ENCODE results near the gene PRAME. TPM values are rescaled to one million over a fixed set of nuclear protein-coding genes. Genes with fewer than 3 reads are reported as not detected.
"Not testable (repeated sequence)": the region's sequence is repeated elsewhere in the genome, so short reads cannot be mapped to it uniquely, and the experiment has no call there.

The PRAME gene
- total RNA-seq, 1 donor, result under 0.01 TPM

DNA sequence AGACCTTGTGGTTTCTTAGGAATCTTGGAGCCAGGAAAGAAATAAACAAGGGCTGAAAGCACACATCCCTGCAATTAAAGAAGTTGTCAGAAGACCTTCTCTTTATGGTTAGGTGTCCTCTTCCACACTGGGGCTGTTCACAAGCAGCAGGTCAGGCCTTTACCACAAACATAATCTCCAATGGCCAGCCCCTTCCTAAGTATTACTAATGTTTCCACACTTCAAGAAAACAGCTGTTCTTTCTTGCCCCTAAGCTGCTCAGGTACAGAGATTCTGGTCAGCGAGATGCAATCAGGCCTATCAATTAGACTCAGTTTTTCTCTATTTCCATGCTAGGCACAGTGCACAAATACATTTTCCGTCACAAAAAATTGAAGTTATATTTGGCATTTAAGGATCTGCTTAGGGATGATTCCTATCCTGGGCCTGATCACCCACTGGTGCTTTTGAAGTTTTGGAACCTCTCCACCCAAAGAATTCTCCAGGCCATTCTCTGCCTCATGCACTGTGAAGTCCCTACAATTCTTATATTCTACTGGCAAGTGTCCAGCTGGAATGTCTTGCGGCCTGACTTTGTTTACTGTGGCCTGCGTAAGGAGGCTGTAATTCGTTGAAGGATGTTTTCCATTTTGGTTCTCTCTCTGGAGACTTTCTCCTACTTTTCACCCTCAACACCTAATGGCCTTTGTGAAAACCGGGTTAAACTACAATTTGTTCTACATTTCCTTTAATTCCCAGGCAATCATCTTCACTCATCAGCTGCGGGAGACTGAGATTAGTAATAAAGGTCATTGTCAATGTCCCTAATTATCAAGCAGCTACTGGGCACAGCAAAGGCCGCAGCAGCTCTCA is 5.1 kb downstream of the PRAME start:
- no peak for DNase-seq (ENCODE audit: low read depth in 2 of 3, low spot score in 2 of 3)

DNA sequence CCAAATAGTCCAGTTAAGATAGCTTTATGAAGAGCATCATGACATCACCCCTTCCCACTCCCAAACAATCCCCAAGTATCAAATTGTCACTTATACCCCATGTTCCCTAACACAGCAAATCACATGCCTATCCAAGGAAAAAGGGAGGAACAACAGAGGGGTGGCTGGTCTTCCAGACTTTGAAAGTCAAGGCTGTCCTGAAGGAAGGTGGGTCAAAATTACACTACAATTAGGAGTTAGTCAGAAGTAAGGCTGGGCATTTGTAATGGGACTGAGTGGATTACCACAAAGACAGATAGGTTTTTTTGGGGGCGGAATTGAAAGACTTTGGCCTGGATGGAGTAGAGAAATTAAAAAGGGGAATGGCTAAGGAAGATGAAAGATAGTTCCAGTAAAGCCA is 5.9 kb downstream of the PRAME start:
- DNase-seq (ENCODE audit: low read depth in 2 of 3, low spot score in 2 of 3), result no peak

DNA sequence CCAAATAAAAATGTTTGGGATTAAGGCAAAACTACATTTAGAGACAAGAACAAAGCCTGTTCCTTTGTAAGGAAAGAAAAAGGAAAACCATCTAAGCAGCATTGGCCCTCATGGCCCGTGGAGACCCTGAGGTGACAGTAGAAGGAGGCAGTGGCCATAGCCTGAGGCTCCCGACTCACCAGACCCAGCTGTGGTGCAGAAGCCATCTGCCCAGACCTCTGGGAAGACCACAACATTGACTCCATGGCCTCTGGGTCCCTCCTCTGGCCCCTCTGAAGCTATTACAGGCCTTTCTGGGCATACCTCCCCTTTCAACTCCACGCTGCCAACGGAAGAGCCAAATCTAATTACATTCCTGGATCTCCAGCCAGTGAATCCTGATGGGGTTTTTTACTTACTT is 6.4 kb downstream of the PRAME start:
- DNase-seq (ENCODE audit: low read depth in 2 of 3, low spot score in 2 of 3), result peak in 2 of 3 donors; percentile 41 to 62

DNA sequence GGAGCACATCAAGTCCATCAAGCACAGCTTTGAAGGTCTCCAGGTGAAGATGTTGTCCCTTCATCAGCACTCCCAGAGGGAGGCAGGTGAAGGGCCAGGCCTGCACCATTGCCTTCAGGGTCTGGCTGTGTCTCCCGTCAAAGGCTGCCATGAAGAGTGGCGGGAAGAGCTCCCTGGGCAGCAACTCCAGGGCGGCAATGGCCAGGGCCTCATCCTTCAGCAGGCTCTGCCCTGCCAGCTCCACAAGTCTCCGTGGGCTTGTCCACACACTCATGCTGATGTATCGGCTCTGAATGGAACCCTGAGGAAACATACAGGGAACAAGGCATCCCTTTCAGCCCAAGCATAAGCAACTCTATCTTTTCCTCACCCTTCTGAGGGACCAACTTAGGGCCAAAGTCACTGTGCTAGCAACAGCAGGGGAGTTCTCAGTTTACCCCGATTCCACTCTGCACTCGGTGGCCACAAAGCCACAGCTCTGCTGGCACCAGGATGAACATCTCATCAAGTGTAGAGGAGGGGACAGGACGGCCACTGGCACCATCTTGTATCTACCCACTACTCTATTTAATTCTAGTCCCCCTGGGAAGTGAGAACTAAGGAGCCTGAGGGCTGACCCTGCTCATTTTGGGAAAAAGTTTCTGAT is 8.2 kb downstream of the PRAME start:
- DNase-seq (ENCODE audit: low read depth in 2 of 3, low spot score in 2 of 3), result no peak

DNA sequence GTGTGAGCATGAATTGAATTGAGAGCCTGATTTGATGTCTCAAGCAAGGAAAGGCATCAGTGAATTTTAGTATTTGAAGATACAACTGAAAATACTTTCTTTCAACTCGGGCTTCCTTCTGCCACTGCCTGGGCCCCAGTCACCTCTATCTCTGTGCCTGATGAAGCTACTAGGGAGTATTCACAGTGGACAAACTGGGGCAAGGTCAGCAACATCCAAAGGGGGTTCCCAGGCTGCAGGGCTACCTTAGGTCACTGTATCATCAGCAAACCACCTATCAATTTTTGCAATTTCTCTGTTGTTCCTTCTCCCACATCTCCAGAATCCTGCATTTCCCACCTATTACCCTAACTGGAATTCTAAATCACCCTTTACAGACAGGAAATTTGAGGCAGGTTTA is 10.2 kb downstream of the PRAME start:
- DNase-seq (ENCODE audit: low read depth in 2 of 3, low spot score in 2 of 3), result no peak

DNA sequence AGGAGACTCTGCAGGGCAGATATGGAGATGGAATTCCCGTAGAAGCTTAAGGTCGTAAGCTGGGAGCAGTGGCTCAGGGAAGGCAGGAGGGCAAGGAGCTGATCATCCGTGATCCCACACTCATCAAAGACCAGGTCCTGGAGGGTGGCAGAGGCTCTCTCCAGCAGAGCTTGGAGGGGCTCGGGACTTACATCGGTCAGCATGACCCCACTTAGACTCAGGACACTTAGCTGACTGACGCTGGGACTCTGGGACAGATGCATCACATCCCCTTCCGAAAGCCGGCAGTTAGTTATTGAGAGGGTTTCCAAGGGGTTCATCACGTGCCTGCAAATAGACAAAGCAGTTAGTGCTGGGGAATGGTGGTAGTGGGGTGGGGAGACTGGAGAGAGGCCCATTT is 10.7 kb downstream of the PRAME start:
- DNase-seq (ENCODE audit: low read depth in 2 of 3, low spot score in 2 of 3), result no peak

DNA sequence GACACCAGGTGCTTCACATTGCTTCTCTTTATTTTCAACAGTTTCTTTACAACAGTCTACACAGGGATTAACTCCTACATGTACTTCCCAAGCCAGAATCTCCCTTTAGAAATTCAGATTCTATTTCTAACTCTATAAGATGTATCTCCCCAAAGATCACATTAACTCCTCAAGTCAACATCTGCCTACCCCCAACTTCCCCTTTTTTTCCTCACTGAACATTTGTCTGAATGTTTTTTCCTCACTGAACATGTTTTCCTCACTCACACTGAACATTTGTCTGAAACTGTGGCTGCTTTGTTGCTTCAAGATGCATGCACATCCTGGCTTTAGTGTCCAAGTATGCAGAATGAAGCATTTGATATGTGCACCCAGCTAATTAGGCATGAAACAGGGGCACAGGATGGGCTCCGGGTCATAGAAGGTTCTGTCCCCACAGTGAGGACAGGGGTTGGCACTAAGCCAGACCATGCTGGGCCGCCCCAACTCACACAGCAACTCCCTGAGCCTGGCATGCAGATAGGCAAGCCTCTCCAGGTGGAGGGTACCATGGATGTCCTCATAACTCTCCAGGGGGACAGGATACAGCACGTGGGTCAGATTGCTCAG is 11.3 kb downstream of the PRAME start:
- peak in 1 of 3 donors; percentile 61 for DNase-seq (ENCODE audit: low read depth in 2 of 3, low spot score in 2 of 3)

DNA sequence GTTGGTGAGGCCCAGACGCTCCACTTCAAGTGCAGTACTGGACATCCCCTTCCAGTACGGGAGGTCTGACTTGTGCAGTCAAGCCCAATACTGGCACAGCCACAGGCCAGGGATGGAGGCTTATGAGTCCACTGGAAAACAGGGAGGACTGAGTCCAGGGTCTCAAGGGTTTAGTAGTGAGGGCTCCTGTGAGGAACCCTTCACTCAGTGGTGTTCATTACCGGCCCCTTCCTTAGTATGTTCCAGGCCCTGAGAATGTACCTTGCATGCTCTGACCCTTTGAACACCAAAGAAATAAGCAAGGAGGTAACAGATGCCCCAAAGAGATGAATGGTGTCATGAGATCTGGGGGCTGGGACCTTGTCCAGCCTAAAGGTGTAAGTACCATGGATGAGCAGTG is 11.8 kb downstream of the PRAME start:
- no peak for DNase-seq (ENCODE audit: low read depth in 2 of 3, low spot score in 2 of 3)

DNA sequence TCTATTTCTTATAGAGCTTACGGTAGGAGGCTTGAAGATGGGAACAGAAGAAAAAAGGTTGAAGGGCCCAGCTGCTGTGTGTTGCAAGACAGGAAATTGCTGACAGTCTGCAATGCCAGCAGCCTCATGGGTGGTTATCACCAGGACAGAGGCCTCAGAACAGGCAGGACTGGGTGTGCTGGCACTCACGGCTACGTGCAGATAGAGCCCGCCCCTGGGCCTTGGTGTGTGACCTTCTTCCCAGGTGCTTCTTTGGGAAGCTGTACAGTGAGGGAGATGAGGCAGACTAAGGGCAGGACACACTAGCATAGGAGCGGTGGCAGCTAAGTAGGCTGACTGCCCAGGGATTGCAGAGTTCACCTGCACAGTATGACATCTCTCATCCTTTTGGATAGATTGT is 12.6 kb downstream of the PRAME start:
- peak in 1 of 3 donors; percentile 60 for DNase-seq (ENCODE audit: low read depth in 2 of 3, low spot score in 2 of 3)

DNA sequence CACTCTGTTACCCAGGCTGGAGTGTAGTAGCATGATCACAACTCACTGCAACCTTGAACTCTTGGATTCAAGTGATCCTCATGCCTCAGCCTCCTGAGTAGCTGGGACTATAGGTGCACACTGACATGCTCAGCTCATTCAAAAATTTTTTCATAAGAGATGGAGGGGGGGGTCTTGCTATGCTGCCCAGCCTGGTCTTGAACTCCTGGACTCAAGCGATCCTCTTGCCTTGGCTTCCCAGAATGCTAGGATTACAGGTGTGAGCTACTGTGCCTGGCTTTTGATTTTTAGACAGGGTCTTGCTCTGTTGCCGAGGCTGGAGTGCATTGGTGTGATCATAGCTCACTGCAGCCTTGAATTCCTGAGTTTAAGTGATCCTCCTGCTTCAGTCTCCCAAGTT is 14.0 kb downstream of the PRAME start:
- DNase-seq (ENCODE audit: low read depth in 2 of 3, low spot score in 2 of 3), result no peak

DNA sequence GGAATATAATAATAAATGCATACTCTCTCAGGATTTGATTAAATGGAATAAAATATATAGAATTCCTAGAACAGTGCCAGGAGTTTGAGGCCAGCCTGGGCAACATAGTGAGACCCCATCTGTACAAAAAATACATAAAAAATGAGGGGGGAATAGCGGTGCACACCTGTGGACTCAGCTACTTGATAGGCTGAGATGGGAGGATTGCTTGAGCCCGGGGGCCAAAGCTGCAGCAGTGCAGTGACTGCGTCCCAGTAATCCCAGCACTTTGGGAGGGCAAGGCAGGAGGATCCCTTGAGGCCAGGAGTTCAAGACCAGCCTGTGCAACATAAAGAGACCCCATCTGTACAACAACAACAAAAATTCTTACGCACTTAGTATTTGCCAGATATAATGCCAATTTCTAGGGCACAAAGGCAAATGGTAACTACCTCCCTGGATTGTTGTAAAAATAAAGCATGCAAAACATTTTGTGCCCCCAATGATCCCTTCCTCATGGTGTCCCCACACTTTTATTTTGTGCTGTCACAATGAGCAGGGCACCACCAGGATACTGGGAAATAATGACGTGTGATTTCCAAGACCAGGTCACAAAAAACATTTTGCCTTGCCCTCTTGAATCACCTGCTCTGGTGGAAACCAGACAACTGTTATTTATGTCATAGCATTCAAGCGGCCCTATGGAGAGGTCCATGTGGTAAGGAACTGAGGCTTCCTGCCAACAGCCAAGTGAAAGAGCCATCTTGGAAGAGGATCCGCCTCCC is 20.7 kb downstream of the PRAME start:
- DNase-seq (ENCODE audit: low read depth in 2 of 3, low spot score in 2 of 3), result no peak

DNA sequence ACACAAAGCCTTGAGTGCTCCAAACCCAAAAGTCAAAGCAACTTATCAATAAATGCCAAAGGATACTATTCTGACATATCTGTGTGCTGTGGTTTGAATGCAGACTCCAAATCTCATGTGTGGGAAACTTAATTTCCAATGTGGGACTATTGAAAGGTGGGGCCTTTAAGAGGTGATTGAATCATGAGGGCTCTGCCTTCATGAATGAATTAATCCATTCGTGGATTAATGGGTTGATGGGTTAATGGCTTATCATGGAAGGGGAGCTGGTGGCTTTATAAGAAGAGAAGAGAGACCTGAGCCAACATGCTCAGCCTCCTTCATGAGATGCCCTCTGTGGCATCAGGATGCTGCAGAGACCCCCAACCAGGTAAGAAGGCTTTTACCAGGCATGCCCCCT is 22.1 kb downstream of the PRAME start:
- no peak for DNase-seq (ENCODE audit: low read depth in 2 of 3, low spot score in 2 of 3)

DNA sequence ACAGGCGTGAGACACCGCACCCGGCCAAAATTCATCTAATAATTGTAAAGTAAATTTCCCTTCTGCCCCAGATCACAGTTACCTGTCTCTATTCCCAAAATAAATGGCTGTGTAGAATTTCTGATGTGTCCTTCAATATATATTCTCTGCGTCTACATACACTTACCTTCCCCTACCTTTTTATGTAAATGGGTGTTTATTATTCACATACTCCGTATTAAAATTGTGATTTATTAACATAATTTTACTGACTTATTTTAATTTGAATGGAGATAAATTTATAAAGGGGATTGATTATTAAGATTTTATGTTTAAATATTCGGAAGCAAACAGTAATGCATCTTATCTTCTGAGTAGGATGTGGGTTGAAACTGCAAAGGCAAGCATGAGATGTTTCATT is 22.6 kb downstream of the PRAME start:
- no peak for DNase-seq (ENCODE audit: low read depth in 2 of 3, low spot score in 2 of 3)

DNA sequence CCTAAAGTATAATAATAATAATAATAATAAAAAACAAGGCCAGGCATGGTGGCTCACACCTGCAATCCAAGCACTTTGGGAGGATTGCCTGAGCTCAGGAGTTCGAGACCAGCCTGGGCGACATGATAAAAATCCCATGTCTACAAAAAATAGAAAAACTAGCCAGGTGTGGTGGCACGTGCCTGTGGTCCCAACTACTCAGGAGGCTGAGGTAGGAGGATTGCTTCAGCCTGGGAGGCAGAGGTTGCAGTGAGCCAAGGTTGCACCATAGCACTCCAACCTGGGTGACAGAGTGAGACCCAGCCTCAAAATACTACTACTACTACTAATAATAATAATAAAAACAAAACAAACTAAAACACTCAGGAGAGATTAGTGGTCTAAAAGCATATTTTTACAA is 23.4 kb downstream of the PRAME start:
- no peak for DNase-seq (ENCODE audit: low read depth in 2 of 3, low spot score in 2 of 3)

DNA sequence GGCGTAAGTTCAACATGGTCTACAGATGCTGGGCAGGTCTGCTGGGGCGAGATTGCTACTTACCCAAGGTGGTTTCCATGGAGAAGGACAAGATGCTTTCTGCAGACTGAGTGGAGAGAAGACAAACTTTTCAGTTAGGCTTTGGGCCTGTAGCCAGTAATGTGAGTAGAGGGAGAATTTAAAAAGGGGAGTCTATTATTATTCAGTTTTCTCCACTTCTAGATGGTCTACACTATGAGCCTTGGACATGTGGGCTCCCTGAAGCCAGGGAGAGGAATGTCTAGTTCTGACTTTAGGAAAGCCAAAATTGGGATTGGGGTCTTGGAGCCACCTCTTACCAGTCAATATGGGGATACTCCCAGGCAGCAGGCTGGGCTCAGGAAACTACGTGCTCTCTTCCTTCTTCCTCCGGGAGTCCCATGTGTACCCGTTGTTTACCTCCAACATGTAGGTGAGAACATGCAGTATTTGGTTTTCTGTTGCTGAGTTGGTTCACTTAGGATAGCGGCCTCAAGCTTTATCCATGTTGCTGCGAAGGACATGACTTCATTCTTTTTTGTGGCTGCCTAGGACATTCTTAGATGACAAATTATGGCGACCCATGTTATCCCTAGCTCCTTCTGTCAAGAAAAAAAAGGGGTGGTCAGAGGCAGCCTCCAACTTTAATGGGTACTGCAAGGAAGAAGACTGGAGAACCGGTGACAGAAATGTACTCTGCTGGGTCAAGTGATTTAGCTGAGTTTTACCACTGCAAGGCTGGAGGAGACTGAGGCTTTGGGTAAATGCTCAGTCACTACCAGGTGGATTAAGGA is 24.3 kb downstream of the PRAME start:
- no peak for DNase-seq (ENCODE audit: low read depth in 2 of 3, low spot score in 2 of 3)

DNA sequence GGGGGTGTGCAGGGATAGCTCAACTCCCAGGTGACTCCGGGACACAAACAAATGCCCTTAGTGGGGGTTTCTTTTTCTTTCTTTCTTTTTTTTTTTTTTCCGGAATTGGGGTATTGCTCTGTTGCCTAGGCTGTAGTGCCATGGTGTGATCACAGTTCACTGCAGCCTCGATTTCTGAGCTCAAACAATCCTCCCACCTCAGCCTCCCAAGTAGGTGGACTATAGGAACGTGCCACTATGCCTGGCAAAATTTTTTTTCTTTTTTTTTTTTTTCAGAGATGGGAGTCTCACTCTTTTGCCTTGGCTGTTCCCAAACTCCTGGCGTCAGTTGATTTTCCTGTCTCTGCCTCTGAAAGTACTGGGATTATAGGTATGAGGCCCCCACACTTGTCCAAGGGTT is 25.2 kb downstream of the PRAME start:
- DNase-seq (ENCODE audit: low read depth in 2 of 3, low spot score in 2 of 3), result no peak

DNA sequence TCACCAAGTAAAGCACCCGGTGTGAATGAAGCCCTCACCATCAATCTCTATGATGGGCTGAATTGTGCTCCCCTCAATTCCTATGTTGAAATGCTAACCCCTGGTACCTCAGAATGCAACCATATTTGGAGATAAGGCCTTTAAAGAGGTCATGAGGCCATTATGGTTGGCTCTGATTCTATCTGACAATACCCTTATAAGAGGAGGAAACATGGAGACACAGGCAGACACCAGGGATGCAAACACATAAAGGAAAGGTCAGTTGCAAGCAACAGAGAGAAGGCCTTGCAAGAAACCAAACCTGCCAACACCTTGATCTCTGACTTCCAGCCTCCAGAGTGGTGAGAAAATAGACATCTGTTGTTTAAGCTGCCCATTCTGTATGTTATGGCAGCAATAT is 25.6 kb downstream of the PRAME start:
- no peak for DNase-seq (ENCODE audit: low read depth in 2 of 3, low spot score in 2 of 3)

DNA sequence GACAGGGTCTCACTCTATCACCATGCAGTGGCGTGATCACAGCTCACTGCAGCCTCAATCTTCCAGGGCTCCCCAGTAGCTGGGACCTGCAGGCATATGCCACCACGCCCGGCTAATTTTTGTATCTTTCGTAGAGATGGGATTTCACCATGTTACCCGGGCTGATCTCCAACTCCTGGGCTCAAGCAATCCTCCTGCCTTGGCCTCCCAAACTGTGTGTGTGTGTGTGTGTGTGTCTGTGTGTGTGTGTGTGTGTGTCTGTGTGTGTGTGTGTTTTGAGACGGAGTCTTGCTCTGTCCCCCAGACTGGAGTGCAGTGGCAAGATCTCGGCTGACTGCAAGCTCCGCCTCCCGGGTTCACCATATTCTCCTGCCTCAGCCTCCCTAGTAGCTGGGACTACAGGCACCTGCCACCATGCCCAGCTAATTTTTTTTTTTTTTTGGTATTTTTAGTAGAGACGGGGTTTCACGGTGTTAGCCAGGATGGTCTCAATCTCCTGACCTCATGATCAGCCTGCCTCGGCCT is 26.5 kb downstream of the PRAME start:
- DNase-seq (ENCODE audit: low read depth in 2 of 3, low spot score in 2 of 3), result not testable (repeated sequence)

DNA sequence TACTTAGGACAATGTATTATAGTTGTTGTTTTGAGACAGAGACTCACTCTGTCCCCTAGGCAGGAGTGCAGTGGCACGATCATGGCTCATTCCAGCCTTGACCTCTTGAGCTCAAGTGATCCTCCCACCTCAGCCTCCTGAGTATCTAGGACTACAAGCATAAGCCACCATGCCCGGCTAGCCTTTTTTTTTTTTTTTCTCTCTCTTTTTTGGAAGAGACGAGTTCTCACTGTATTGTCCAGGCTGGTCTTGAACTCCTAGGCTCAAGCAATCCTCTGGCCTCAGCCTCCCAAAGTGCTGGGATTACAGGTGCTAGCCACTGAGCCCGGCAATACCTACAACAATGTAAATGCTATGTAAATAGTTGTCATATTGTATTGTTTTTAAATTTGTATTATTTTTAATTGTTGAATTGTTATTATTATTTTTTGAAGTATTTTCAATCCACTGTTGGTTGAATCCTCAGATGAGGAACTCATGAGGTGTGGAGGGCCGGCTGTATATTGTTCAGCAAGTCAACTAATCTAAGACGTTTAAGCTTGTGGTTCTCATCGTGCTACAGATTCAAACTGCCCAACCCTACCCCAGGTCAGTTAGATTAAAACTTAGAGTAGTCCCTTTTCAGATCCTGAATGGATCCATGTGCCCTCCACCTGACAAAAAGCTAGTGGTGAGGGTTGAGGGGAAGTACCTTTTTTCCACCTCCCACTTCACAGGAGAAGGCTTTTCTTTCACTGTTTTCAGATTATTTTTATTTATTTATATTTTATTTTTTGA is 27.1 kb downstream of the PRAME start:
- DNase-seq (ENCODE audit: low read depth in 2 of 3, low spot score in 2 of 3), result no peak
